Stimulated activated CD8-positive, alpha-beta memory T cell treated with anti-CD3 and anti-CD28 coated beads, Interleukin-4, amount 100 ng/mL, for 4 hours (primary cell): ENCODE measurements around the gene ASPN.
"Not testable (repeated sequence)": the region's sequence is repeated elsewhere in the genome, so short reads cannot be mapped to it uniquely, and the experiment has no call there.

Experiments used
- DNase-seq, 2 donors: peaks; one replicate each; pipeline ENCODE4 v3.0.0-alpha.2; 2020; ENCODE audit warnings: low read depth in 2 of 2, low spot score in 1 of 2

The ASPN gene

GRCh38 chr9:92422611-92423338, 59.5 kb downstream of the ASPN start:
- no peak for DNase-seq

- no peak for DNase-seq
Observed at GRCh38 chr9:92414566-92414965, 67.7 kb downstream of the ASPN start.

- DNase-seq: not testable (repeated sequence)
Observed at GRCh38 chr9:92411157-92411556, 71.1 kb downstream of the ASPN start.

- no peak for DNase-seq
Observed at GRCh38 chr9:92408747-92409478, 73.4 kb downstream of the ASPN start.

GRCh38 chr9:92407818-92408217, 74.5 kb downstream of the ASPN start:
- DNase-seq: no peak

GRCh38 chr9:92406477-92406876, 75.8 kb downstream of the ASPN start:
- peak in 1 of 2 donors; percentile 4 for DNase-seq
